IPS-NIHi7 (cell line): ENCODE data around the gene CYP21A2.
"Not testable (repeated sequence)": the region's sequence is repeated elsewhere in the genome, so short reads cannot be mapped to it uniquely, and the experiment has no call there.

ENCODE experiments used
- DNase-seq: peaks from one replicate; pipeline ENCODE4 v3.0.0; 2012; ENCODE audit warnings: mixed read lengths; ENCODE audit errors: extremely low spot score

Gene CYP21A2

DNA sequence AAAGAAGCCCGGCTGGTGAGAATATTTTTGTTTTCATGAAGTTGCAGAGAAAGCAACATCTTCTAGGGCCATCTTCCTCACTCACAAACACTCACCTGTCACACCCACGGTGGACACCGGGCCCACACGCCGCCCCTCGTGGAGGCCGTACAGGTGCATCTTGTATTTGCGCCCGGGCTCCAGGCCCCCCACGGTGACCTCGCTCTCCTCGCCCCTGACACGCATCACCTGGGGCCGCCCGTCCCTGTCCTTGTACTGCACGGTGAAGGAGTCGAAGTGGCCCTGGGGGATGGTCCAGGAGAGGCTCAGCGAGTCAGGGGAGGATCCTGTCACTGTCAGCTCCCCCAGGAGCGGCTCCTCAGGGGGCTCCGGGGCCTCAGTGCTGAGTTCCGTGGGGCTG is 17.5 kb downstream of the CYP21A2 start:
- DNase-seq = not testable (repeated sequence)

DNA sequence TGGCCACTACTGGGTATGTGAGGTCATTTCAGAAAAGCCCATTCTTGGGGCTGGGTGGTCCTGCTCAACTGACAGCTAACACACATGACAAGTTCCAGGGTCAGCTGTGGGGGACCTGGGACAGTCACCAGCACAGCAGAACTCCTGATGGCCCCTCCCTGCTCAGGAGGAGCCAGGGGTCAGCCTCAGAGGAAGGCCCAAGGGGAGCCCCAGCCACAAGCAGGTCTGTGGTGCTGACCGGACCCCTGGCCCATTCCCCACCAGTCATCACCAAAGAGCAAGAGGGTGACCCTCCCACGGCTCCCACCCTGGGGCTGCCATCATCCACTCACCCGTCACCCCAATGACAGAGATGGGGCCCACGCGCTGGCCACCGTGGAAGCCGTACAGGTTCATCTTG is 18.0 kb downstream of the CYP21A2 start:
- no peak for DNase-seq

DNA sequence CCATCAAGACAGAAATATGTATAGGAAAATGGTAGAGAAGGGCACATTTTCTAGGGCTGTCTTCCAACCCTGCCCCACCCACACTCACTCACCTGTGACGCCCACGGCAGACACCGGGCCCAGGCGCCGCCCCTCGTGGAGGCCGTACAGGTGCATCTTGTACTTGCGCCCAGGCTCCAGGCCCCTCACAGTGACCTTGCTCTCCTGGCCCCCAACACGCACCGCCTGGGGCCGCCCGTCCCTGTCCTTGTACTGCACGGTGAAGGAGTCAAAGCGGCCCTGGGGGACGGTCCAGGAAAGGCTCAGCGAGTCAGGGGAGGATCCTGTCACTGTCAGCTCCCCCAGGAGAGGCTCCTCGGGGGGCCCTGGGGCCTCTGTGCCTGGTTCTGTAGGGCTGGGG is 19.8 kb downstream of the CYP21A2 start:
- no peak for DNase-seq

DNA sequence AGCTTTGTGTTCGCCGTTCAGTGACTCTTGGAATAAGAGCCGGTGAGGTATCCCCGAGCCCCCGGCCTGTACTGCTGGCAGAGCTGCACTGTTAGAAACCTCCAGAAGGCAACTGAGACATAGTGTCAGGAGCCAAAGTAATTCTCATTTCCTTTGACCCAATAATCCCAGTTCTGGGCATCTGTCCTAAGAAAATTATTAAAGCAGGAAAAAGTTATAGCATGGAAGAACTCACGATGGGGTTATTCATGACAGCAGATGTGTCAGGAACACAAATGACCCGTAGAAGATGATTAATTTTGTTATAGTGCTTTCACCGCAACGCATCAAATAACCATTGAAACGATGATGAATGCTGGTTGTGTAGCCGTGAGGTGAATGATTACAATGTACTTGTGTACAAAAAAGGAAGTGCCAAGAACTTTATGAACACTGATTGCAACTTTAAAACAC is 20.3 kb downstream of the CYP21A2 start:
- no peak for DNase-seq

DNA sequence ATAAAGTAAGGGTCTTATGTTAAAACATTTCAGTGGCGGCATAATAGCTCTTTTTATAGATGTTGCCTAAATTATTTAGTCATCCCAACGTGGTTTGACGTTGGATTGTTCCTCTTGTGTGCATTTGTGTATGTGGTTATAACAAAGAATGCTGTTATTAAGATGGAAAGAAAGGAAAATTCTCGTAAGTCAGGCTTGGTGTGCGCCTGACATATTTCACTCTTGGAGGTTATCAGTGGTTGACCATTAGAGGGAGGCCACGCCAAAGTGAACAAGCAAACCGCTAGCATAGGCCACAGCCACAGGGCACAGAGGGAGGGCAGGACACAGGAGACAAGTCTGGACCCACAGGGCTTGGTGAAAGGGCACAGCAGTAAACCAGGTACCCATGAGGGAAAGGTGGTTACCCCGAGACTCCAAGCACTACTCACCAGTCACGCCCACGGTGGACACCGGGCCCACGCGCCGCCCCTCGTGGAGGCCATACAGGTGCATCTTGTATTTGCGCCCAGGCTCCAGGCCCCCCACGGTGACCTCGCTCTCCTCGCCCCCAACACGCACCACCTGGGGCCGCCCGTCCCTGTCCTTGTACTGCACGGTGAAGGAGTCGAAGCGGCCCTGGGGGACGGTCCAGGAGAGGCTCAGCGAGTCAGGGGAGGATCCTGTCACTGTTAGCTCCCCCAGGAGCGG is 22.9 kb downstream of the CYP21A2 start:
- no peak for DNase-seq

DNA sequence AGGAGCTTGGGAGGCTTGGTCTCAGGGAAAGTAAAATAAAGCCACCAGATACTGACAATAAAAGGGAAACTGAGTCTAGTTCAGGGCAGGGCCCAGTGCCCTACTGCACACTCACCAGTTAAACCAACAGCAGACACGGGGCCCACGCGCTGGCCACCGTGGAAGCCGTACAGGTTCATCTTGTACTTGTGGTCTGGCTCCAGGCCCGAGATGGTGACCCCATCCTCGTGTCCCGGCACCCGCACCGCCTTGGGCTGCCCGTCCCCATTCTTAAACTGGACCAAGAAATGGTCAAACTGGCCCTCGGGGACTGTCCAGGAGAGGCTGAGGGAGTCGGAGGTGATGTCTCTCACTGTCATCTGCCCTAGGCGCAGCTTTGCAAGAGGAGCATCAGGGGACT is 26.5 kb downstream of the CYP21A2 start:
- no peak for DNase-seq

DNA sequence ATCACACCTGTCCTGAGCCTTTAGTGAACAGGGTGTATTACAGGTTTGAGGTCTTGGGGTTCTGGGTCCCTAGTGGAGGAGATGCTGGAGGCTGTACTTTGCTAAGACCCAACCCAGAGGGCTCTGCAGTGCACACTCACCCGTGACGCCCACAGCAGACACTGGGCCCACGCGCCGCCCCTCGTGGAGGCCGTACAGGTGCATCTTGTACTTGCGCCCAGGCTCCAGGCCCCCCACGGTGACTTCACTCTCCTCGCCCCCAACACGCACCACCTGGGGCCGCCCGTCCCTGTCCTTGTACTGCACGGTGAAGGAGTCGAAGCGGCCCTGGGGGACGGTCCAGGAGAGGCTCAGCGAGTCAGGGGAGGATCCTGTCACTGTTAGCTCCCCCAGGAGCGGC is 29.3 kb downstream of the CYP21A2 start:
- DNase-seq = not testable (repeated sequence)

DNA sequence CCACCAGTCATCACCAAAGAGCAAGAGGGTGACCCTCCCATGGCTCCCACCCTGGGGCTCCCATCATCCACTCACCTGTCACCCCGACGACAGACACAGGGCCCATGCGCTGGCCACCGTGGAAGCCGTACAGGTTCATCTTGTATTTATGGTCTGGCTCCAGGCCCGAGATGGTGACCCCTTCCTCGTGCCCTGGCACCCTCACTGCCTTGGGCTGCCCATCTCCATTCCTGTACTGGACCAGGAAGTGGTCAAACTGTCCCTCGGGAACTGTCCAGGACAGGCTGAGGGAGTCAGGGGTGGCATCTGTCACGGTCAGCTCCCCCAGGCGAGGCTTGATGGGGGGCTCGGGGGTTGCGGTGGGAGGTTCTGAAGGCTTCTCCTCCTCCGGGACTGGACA is 30.1 kb downstream of the CYP21A2 start:
- not testable (repeated sequence) for DNase-seq

DNA sequence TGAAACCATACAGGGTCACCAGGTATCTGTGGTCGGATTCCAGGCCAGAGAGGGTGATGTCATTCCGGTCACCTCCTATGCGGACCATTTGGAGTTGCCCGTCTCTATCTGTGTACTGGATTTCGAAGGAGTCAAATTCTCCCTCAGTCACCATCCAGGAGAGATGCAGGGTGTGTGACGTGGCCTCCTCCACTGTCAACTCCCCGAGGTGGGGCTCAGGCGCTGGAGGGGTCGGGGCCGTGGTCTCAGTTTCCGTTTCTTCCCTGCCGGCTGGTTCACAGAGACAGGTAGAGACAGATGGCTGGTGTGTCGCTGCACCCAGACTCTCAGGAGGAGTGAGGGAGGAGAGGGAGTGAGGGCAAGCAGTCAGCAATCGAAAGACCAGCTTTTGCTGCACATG is 30.7 kb downstream of the CYP21A2 start:
- DNase-seq = no peak

DNA sequence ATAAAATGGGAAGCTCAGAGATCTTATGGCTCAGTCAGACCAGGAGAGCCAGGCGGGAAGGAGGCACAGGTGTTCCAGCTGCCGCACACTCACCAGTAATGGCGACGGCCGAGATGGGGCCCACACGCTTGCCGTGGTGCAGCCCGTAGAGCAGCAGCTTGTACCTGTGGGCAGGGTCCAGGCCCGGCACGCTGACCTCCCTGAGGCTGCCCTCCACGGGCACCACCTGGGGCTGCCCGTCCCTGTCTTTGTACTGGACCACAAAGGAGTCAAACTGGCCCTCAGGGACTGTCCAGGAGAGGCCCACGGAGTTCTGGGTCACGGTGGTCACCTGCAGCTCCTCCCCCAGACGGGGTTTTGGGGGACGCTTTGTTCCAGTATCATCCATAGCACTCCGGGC is 31.2 kb downstream of the CYP21A2 start:
- DNase-seq = no peak

DNA sequence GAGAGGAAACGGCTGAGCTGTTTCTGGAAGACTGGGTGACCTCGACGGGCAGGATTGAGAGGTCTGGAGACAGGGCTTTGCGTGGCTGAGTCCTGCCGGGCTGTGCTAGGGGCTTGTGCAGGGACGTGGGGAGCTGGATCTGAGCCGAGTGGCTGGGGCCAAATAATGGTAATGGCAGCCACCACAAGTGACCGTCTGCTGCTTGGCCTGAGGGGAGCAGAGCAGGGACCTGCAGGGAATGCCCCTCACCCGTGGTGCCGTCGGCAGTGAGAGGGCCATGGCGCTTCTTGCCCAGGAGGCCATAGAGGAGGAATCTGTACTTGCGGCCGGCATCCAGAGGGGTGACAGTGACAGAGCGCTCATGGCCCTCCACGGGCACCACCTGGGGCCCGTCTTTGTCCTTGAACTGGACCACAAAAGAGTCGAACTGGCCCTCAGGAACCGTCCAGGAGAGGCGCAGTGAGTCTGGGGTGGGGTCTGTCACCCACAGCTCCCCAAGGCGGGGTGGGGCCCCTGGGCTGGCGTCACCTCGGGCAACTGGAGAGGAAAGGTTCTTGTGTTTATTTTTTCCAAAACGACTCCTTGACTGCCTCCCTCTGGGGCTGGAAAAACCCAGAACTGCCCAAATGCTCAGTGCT is 31.8 kb downstream of the CYP21A2 start:
- DNase-seq = no peak

DNA sequence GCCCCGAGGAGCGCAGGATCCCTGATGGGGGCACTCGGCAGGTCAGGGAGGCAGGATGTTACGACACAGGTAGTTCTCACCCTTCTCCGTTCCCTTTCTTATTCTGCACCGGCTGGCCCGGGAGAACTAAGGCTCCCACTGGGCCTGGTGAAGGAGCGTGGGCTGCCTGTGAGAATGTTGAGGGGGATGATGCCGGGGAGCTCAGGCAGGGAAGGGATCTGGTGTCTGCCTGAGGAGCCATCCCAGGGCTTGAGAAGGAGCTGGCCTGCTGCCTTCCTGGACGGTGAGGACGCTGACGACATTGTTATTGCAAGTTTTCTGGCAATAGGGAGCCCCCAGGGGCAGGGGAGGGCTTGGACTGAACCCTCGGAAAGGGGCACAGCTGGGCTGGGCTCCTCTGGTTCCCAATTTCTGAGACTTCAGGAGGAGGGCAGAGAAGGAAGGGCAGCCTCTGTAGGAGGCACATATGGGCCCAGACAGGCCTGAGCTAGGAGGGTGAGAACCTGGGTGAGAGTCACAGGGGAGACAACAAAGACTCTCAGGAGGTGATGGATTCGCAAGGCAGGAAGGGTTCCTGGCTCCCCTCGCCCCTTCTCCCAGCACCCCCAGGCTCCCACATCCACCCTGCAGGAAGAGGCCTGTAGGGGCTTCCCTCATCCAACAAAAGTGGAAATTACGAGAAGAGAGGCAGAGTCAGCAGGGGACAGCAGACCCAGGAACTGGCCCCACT is 32.8 kb downstream of the CYP21A2 start:
- DNase-seq = peak; percentile 31

DNA sequence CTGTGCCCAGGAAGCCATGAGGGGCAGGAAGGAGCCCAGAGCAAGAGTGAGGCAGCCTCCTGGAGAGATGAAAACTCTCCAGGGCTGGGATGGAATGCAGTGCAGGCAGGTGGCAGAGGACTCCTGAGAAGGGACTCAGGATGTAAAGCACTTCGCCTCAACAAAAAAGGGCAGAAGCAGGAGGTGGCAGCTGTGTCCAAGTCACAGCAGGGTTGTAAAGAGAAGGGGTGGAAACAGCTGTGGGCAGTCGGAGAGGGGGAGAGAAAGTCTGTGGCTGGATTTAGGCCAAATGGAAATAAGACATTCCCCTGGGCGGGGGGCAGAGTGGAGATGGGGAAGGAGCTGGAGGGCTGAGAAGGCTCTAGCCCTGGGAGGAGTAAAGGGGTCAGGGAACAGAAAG is 34.9 kb downstream of the CYP21A2 start:
- DNase-seq = no peak

DNA sequence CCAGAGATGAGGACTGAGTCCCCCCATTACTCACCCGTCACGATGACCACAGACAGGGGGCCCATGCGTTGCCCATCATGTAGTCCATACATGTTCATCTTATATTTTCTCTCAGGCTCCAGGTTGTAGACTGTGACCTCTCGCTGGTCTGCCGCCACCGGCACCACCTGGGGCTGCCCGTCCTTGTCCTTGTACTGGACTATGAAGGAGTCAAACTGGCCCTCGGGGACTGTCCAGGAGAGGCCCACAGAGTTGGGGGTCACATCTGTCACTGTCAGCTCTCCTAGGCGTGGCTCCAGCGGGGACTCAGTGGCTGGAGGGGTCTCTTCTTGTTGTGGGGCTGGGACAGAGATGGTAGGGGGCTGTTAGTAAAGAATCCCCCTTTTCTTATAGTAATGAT is 35.4 kb downstream of the CYP21A2 start:
- no peak for DNase-seq

DNA sequence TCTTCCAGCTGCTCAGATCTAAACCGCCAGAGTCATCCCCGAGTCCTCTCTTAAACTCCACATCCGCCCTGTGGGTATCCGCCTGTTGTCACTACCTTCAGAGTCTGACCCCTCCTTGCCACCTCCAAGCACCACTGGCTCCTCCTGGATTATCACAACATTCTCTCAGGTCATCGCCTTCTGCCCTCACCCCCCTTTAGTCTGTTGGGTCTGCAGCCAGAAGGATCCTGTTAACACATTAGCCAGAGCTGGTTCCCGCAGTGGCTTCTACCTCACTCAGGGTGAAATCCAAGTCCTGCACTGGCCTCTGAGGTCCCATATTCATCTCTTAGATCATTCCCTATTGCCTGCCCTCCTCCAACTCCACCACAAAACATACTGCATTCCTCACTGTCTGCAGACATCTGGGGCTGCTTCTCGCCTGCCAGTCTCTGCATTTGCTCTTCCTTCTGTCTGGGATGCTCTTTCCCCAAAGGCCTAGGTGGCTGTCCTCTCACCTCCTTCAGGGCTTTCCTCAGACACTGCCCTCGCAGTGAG is 36.8 kb downstream of the CYP21A2 start:
- no peak for DNase-seq

DNA sequence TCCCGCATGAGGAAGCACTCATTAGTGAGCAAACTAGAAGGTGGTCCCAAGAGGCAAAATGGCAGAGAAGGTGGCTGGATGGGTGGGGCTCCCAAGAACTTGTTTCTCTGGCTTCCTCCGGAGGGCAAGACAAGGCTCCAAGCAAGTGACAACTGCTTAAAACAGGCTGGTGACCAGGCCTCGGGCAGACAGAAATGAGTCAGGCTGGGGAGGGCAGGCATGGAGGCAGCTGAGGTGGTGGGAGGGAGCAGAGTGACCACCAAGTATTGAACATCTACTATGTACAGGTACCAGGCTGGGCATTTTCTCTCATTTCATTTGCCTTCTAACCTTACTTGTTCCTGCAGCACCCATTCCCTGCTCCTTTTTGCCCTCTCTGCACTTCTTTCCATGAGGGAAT is 37.6 kb downstream of the CYP21A2 start:
- no peak for DNase-seq

DNA sequence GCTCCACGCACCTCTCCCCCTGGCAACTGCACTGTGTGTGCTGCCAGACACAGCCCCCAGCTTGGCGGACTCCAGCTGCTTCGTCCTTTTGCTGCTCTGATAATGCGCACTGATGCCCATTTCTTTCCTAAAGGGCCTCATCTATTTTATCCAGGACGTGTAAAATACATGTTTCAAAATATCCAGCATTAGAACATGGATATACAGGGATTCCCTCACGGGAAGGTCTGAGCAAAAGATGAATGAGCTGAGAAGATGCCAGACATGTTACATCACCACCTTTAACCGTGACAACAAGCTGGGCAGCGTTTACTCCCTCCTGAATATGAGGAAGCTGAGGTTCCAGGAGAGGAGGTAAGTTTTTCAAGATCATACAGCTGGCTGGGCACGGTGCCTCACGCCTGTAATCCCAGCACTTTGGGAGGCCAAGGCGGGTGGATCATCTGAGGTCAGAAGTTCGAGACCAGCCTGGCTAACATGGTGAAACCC is 38.1 kb downstream of the CYP21A2 start:
- DNase-seq = no peak

DNA sequence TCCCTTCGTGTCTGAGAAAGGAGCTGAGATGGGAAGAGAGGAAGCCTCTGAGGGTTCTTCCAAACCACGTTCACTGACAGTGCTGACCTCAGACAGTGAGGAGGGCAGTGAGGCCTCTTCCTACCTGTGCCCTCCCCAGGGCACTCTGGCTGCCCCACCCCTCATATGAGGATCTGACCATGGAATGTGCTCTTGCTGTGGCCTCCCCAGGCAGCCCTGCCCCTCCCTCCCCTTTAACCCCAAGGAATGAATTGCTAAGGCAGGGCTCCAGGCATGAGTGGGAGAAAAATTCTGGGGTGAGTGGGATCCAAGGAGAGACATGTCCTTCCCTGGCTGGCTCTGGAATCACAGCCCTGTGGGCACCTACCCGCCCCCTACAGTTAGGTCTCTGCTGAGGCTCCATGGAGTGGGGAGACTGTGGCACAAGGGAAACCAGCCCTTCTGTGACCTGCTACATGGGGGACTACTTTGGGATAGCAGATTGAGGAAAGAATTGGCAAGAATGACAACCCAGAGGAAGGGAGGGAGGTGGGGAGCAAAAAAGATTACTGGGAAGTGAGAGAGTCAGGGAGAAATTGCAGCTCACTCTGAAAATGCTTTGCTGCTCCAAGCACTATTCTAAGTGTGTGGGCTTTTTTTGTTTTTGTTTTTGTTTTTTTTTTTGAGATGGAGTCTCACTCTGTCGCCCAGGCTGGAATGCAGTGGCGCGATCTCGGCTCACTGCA is 41.5 kb downstream of the CYP21A2 start:
- DNase-seq = no peak

DNA sequence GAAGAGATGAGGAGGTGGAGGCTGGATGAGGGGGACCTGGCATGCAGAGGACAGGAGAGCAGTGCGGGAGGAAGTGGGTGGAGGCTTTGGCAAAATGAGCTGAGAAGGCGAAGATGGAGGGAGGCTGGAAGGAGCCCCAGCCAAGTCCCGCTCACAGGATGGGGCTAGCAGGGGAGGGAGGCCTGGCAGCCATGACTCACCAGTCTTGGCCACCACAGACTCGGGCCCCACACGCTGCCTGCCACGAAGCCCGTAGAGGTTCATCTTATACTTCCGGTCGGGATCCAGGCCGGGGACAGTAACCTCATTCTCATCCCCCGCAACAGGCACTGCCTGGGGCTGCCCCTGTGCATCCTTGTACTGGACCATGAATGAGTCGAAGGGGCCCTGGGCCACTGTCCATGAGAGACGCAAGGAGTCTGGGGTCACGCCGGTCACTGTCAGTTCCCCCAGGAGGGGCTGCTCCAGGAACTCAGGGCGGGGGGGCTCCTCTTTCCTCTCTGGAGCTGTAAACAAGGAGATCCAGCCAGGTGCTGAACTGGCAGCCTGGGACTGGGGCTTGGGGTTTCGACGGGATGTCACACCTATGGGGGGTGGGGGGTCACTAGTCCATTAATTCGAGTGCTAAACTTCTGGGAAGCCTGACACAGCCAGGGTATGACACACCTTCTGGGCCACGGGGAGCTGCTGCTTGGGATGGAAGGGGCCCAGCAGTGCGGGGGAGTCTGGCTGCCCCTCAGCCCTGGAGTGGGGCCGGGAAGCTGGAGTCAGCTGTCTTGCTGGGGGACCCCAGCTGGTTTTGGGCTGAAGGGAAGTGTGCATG is 43.2 kb downstream of the CYP21A2 start:
- no peak for DNase-seq

DNA sequence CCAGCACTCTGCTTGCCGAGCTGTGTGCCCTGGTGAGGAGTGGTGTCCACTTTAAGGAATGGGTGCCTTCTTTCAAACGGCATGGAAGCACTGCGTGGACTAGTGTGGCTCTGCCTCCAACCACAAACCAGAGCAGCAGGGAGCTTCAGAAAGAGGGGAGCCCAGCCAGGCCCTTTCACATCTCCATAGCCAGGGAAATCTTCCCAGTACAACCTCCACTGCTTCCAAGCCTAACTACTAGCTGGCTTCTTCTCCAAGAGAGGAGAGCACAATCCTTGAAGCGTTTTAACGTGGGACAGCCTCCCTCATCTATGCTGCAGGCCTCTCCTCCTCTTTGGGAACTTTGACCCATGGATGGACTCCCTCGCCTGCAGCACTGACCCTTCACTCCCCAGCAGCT is 44.3 kb downstream of the CYP21A2 start:
- no peak for DNase-seq

DNA sequence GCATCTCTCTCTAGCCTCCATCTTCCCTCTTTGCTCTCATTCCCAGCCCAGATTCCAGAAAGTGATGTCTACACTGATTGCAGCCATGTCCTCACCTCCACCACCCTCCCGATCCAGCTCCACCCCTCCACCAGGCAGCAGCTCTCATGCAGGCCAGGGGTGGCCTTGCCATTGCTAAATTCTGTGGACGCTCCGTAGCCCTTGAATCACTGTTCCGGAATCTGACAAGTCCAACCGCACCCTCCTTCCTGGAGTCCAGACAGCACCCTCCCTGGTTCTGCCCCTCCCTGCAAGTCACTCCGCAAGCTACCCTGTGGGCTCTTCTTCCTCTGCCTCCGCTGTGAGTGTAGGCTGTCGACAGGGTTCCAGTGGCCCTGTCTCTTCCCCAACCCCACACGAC is 44.7 kb downstream of the CYP21A2 start:
- DNase-seq = no peak
